ENCODE data around the gene COTL1.

- no peak for TF ChIP-seq POLR2AphosphoS5 (IDR thresholded peaks at IDR 0.05)
- TF ChIP-seq, protein P1, sequence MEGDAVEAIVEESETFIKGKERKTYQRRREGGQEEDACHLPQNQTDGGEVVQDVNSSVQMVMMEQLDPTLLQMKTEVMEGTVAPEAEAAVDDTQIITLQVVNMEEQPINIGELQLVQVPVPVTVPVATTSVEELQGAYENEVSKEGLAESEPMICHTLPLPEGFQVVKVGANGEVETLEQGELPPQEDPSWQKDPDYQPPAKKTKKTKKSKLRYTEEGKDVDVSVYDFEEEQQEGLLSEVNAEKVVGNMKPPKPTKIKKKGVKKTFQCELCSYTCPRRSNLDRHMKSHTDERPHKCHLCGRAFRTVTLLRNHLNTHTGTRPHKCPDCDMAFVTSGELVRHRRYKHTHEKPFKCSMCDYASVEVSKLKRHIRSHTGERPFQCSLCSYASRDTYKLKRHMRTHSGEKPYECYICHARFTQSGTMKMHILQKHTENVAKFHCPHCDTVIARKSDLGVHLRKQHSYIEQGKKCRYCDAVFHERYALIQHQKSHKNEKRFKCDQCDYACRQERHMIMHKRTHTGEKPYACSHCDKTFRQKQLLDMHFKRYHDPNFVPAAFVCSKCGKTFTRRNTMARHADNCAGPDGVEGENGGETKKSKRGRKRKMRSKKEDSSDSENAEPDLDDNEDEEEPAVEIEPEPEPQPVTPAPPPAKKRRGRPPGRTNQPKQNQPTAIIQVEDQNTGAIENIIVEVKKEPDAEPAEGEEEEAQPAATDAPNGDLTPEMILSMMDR (IDR thresholded peaks at IDR 0.05) = no peak
Observed at GRCh38 chr16:84524346-84524920, 93.4 kb downstream of the COTL1 start.
